SK-N-MC (cell line): Measurements from ENCODE around the gene ACTG1.

Experiments used
- FOXP2 ChIP-seq: optimal IDR thresholded peaks from 2 replicates; pipeline ENCODE3; 2011; ENCODE audit warnings: mild to moderate bottlenecking, moderate library complexity; ENCODE audit not compliant: insufficient read depth; ENCODE audit errors: extremely low read length, control extremely low read depth
- POLR2AphosphoS5 ChIP-seq: IDR thresholded peaks from 2 replicates; pipeline ENCODE4 v1.6.1; 2012; ENCODE audit warnings: mild to moderate bottlenecking, low read depth, low read length, borderline replicate concordance

DNA sequence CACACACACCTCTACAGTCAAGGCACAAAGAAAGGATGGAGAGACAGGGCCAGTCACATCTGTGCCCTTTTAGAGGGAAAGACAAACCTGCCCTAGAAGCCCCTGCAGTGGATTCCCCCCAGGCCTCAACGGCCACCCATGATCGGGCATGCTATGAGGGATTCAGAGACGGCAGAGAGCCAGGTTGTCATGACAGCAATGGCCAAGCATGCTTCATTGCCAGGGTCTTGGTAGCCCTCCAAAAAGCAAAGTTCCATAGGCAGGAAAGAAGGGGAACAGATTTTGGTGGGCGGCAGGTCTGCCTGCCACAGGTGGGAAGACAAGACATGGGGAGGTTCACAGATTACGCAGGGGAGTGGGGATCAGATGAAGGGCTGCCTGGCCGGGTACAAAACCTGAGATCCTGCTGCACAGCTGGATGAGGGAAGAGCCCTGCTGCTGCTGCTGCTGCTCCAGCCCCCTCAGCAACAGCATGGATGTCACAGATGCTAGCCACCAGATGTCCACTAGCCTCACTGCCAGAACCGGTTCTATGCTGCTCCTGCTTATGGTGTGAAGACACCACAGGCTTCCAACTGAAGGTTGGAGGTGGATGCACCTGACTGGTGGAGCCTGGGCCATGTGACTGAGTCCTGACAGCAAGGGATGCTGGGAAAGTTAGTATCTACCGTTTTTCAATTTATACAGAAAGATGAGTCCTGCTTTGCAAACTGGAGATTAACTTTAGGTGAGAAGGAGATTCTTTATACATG is 17.8 kb downstream of the ACTG1 start:
- no peak for TF ChIP-seq POLR2AphosphoS5
- TF ChIP-seq FOXP2: no peak
